ENCODE measurements around the gene MEIKIN.

Gene MEIKIN, protein sequence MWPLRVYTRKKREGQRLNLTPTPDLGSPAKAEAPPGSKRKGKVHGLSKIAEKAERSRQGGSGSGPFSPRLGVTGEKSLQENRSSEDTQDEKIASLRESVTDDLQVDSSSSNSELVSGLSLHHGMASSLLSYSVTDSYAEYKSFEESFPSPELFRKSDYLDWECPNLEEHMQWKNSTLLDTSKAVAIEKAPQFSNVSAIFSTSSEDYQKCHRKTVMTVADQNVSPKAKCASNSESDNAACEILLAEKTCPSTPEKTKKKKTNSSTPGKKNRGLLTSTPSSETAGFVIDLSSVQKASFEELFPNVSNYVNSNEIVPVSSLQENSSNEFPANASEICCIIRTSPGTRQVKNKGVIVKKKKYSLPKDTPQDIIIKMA

DNA sequence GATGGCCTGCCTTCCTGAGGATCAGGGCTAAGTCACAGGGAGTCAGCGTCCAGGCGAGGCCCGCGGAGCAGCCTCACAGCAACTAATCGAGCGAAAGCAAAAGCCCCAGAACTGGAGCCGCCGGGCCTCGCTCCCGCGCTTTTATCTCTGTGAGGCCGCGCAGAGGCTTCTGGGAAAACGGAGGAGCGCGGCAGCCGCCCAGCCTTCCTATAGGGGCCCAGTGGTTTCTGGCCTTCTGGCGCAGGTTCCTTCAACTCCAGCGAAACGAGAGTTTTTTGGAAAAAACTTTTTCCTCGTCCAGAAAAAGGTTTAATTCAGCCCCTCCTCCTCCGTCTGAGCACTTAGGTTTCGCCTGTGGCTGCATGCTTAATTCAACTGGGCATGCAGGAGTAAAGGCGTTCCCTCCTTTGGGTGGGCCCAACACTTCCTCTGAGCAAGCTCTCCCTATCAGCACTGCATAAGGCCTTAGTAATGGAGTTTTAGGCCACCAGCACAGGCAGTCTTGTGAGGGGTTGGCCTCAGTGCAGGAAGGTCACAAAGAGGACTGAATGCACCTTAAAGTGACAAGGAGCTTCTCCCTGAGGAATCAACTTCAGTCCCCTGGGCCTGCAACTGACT, at the start of gene MEIKIN:
Gene MEIKIN, minus strand, starts transcription at position 113 of the 618 bp plus-strand sequence. CDS start 158 bp downstream, outside the sequence.
- DNase-seq, result no peak

DNA sequence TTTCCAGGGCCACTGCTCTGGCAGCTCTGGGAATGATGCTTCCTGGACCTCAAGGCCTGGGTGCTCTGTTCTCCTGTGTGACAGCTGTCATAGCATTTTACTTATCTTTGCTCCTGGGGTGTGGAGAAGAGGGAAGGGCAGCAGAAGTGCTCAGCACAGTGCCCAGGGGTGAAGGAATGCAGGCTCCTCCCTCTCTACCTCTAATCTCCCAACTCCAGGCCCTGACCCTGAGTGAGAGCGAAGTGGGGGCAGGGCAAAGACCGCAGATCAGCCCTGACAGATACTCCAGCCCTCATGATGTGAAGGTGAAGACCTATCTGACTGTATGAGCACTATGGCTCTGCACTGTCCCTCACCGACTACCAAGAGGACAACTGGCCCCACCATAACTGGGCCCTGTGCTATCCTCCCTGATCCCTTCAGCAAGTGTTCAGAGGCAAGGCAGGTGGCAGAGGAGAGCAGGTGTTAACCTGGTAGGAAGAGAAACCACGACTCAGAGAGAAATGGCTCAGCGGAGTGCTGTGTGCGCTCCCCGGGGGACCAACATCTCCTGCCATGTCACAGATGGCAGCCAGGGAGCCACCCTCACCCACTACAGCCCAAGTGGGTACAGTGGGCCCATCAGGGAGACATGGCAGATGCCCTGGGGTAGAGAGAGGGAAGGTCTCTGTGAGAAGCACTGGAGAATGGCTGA, 49.2 kb upstream of the MEIKIN start:
- no peak for DNase-seq

DNA sequence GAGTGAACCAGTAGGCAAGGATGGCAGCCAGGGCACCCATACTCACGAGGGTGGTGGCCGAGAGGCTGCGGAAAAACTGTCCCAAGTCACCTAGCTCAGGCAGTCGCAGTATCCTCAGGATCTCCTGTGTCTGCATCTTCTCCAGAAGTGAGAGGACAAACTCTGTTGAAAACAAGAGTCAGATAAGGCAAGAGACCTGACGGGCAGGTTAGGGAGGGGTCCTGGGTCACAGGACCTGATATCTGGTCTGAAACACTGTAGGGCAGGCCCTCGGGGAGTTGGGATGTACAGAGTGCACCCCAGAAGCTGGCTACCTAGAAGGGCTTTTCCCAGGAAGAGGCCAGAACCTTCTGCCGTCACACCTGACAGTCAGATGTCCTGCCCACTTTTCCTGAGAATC, 48.6 kb upstream of the MEIKIN start:
- DNase-seq, result no peak

GRCh38 chr5:131993676-131994075, 48.2 kb upstream of the MEIKIN start:
- DNase-seq, result no peak

DNA sequence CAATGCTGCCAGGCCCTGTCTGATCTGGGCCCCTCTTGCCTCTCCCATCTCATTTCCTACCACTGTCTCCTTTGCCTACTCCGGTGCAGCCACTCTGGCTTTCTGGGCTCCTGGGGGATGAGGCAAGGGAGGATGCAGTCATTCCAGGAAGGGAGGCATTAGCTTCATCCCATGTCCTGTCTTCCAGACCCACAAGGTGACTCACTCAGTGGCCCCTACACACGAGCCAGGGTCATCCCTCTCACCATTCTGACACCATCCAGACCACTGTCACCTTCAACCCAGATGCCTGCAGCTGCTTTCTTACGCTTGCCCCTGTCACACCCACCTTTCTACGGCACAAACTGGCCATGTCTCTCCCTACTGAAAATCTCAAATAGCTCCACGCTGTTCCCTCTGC, 46.9 kb upstream of the MEIKIN start:
- DNase-seq, result no peak

DNA sequence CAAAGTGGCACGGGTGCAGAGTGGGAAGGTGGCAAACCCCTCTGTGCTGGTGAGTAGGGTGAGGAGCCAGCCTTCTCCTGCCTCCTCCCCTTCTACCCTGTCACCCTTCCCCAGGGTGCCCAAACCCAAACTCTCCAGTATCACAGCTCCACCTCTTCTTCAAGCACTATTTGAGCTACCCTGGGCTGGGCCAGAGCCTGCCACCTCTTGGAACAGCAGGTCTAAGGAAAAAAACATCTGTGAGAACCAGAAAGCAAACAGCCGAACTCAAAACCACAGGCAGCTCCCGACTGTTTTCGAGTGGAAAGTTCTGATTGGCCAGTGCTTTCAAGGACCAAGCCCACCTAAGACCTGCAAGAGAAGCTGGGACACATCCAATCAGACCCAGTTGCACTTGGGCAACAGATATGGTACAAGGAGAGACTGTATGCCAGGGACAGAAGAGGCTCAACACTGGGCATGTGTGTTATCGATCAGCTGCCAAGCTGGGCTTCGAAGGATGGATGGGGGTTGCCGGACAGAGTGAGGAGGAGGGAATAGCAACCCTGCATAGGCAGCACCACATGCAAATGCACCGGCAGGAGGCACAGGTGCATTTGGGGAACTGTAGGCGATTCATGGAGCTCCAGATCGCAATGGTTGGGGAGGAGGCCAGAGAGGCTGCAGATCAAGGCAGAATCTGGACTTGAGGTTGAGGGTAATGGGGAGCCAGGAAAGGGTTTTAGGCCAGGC, 46.3 kb upstream of the MEIKIN start:
- no peak for DNase-seq

DNA sequence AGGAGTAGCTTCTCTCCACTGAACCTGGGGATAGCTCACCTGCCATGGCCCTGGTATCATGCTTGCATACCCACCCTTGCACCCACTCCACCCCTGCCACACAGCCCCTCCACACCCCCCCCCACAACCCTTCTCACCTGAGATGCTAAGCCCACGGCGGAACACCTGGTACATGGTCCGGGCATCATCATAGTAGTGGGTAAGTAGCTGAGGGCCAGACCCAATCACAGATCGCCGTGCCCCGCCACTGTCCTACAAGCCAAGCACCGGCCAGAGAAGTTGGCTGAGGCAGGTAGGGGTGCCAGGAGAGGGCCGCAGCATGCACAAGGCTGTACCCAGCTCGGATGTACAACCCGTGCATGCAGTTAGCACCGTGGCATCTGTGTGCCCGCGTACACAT, 45.3 kb upstream of the MEIKIN start:
- DNase-seq, result no peak

DNA sequence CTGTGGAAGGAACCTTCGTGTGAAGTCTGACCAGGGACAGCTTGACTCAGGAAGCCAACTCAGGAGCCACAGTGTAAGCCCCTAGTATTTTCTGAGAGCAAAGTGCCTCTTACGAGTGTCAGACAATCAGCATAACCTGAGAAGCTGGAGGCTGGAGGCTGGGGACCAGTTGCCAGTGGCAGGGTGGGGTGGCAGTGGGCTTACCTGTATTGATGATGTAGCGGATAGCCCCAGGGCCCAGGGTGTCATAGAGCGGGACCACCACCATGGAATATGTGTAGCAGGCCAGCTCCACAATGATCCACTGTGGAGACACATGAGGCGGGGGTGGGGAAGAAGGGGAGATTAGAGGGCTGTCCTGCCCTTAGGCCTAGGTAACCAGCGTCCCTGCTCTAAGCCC, 43.1 kb upstream of the MEIKIN start:
- DNase-seq, result no peak

GRCh38 chr5:131987251-131987650, 41.8 kb upstream of the MEIKIN start:
- no peak for DNase-seq

- no peak for DNase-seq
These were observed 40.9 kb upstream of the MEIKIN start for GRCh38 chr5:131986161-131986912.

- no peak for DNase-seq
These were observed 39.6 kb upstream of the MEIKIN start for GRCh38 chr5:131984956-131985665.

DNA sequence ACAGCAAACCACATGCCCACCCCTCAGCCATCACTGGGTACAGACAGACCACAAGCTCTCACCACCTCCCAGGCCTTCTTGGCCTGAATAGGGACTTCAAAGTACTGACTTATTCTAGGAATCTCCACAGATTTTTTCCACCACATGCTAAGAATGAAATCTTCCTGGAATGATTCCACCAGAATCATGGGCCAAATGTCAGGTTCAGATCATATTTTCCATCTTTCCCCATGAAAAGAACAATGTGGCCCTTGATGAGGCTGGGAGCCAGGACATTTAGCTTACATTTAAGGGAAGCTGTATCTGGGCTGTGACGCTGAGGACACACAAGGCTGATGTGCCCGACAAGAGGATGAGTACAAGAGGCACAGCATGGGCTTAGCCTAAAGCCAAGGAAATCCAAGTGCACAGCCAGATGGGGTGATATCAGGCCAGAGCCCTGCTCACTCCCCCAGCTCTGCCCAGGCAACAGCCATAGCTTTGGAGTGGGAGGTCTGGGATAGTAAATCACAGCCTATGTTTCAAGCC, 37.8 kb upstream of the MEIKIN start:
- DNase-seq, result peak; percentile 15

- no peak for DNase-seq
These were observed 36.1 kb upstream of the MEIKIN start for GRCh38 chr5:131981516-131981915.

- DNase-seq, result no peak
These were observed 35.2 kb upstream of the MEIKIN start for GRCh38 chr5:131980696-131981095.

GRCh38 chr5:131979816-131980215, 34.4 kb upstream of the MEIKIN start:
- DNase-seq, result no peak

DNA sequence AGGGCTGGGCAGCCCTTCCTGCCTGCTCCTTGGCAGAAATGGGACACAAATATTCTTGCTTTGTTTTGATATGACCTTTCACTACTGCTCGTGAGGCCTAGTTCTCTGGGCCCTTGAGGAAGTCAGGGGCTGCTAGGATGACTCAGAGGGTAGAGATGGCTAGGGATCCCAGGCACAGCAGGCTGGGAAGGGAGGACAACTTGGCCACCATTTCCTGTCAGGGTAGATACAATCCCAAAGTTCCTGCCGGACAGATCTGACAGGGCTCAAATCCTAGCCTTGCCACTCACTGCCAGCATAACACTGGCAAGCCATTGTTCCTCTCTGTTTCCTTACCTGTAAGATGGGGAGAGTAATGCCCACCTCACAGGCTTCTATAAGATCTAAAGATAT, 31.7 kb upstream of the MEIKIN start:
- no peak for DNase-seq

DNA sequence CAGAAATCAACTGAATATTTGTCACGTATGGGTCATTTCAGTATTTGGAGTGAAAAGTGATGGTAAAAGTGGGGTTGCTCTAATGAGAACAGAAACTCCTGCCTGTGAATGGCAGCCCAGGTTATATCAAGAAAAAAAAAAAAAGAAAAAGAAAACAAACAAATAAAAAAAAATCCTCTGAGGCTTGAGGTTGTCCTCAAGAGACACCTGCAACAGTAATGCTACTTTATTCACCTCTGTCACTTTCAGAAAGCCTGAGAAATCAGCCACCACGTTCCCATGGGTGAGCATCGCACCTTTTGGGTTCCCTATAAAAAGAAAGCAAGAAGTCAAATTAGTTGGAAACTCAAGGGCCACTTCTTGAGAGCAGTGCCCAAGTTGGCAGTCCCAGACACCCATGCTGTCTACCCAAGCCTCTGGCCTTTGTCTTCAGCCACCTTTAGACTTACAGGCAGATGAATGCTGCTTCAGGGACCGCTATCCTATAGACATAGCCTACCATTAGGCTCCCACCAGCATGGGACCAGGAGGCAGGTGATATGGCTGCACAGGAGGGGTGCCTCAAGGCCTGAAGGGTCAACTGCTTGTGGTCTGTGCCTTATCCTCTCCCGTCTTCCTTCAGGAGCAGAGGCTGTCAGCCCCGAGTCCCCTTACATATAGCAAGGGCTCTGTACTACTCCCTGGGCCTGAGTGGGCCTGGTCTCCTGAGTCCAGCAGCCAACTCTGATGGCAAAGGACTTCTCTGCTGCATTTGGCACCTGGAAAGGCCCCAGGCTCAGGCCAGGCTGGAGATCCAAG, 31.1 kb upstream of the MEIKIN start:
- DNase-seq, result no peak

- no peak for DNase-seq
These were observed 29.7 kb upstream of the MEIKIN start for GRCh38 chr5:131974956-131975726.

DNA sequence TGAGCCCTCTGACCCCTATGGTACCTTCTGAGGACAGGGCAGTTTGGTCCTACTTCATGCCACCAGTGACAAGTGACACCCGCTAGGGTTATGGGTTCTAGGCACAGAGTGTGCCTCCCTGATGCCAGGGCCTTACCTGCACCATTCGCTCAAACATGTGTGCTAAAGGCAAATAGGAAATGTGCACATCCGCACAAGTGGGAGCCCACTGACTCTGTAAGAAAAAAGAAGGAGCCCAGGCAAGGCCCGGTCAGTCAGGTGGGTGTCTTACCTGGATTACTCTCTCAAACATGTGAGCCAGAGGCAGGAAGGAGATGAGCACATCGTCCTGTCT, 29.1 kb upstream of the MEIKIN start:
- no peak for DNase-seq

DNA sequence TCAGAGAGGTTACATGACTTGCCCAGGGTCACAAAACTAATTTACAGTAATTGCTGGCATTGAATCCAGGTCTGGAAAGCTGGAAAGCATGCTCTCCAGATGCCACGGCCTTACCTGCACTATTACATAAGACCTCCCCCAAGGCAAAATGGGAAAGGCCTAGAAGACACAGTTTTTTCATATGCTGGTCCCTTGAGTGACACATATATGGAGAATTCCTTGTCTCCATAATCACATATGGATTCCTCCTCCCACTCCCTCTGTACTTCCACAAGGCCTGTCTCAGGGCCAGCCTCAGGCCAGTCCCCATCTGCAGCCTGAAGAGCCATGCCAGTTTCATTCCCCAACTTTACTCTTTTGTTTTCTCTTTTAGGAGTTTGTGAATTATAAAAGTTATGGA, 28.6 kb upstream of the MEIKIN start:
- DNase-seq, result no peak

Measured in fibroblast of skin of right biceps (primary cell).